Endothelial cell of hepatic sinusoid (primary cell): ENCODE results near the gene HOMER3.

Experiments used
- in situ Hi-C: cut with HindIII; loops from 2 replicates; pipeline ENCODE4 v1.10.0; 2017; ENCODE audit warnings: low sequenced_read_pairs

HOMER3 gene

GRCh38 chr19:18883526-18884304 lies 57.3 kb downstream of the HOMER3 start:
- in situ Hi-C loops = no loop called here

- in situ Hi-C loops = no loop called here
Measured at GRCh38 chr19:18881491-18881890, 59.5 kb downstream of the HOMER3 start.

DNA sequence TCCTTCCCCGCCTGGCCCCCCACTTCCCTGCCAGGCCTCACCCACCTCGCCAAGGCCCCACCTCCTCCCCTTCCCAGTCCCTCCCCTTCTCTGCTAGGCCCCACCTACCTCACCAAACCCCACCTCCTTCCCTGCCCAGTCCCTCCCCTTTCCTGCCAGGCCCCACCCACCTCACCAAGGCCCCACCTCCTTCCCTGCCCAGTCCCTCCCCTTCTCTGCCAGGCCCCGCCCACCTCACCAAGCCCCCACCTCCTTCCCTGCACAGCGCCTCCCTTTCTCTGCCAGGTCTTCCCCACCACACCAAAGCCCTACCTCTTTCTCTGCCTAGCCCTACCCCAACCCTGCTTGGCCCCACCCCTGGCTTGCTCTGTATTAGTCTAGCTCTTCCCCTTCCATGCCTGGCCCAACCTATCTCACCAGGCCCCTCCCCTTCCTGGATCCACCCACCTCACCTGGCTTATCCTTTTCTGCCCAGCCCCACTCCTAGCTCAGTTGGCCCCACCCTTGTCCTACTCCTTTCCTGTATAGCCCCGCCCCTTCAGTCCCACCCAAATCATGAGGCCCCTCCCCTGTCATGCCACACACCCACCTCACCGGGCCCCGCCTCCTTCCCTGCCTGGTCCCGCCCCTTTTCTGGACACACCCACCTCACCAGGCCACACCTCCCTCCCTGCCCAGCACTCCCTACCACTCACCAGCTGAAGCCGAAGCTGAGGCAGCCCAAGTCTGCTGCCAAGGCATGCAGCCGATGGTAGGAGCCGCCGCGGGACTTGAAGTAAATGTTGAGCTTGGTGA lies 61.2 kb downstream of the HOMER3 start:
- in situ Hi-C loops = no loop called here
